Suprapubic skin (tissue), 3 donors: Measurements from ENCODE around the gene HAPLN2.

ENCODE experiments used
- POLR2A ChIP-seq, 2 donors: fragments of 450-650 bp; IDR thresholded peaks; one replicate each; pipeline ENCODE4 v1.6.1; 2017; ENCODE audit warnings: antibody characterized with exemption in 2 of 2, mild to moderate bottlenecking in 2 of 2, moderate library complexity in 2 of 2
- TF ChIP-seq, protein P1 (sequence below), 2 donors: fragments of 200-600 bp in 1 of 2; fragments of 450-650 bp in 1 of 2; sonication (generic) in 1 of 2; IDR thresholded peaks; one replicate each; pipeline ENCODE4 v1.5.1; 2016 to 2019; ENCODE audit warnings: antibody characterized with exemption in 2 of 2, mild to moderate bottlenecking in 1 of 2, moderate library complexity in 1 of 2

DNA sequence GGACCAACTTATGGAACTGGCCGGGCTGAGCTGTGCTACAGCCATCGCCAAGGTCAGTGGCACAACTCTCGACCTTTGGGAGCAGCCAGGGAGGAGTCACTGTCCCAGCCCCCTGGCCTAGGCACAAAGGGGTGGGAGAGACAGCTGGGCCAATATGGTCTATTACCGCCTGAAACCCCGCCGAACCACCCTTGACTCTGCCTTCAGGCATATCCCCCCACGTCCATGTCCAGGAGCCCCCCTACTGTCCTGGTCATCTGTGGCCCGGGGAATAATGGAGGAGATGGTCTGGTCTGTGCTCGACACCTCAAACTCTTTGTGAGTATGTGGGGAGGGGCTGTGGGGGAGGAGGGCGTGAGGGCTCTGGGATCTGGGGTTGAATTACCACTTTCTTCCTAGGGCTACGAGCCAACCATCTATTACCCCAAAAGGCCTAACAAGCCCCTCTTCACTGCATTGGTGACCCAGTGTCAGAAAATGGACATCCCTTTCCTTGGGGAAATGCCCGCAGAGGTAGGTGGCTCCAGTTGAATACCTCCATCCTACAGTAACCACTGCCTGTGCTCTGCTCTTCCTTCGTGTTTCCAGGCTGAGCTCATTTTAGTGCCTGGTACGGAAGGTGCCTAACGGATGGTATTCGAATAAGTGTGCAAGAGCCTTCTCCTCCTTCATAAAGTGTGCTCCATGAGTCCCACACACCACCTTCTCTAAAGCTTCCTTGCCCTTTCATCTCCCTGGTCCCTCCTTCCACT lies 26.9 kb upstream of the HAPLN2 start:
- TF ChIP-seq, protein P1, sequence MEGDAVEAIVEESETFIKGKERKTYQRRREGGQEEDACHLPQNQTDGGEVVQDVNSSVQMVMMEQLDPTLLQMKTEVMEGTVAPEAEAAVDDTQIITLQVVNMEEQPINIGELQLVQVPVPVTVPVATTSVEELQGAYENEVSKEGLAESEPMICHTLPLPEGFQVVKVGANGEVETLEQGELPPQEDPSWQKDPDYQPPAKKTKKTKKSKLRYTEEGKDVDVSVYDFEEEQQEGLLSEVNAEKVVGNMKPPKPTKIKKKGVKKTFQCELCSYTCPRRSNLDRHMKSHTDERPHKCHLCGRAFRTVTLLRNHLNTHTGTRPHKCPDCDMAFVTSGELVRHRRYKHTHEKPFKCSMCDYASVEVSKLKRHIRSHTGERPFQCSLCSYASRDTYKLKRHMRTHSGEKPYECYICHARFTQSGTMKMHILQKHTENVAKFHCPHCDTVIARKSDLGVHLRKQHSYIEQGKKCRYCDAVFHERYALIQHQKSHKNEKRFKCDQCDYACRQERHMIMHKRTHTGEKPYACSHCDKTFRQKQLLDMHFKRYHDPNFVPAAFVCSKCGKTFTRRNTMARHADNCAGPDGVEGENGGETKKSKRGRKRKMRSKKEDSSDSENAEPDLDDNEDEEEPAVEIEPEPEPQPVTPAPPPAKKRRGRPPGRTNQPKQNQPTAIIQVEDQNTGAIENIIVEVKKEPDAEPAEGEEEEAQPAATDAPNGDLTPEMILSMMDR (IDR thresholded peaks at IDR 0.05): no peak
- TF ChIP-seq POLR2A (IDR thresholded peaks at IDR 0.05): no peak
